Measurements from ENCODE around the gene ADGRG3. TPM values are rescaled to one million over a fixed set of nuclear protein-coding genes. Genes with fewer than 3 reads are reported as not detected.

ADGRG3 gene
- polyA plus RNA-seq, 3 donors = 0.41 to 1.0 TPM; not detected in 1

GRCh38 chr16:57648581-57649442 is 19.3 kb upstream of the ADGRG3 start:
- Mint-ChIP-seq H3K9me3 (peaks cover 0 to 5% (median 0%) of the 10 kb centered on the region in 7 donors), H3K27ac (peak overlapping the region; percentile 26 to 93 (median 83)), H3K4me3 (no peak overlapping the region), H3K36me3 (no peaks in the 10 kb centered on the region), H3K27me3 (ENCODE audit: low read depth in 3 of 3) (peaks cover 23 to 39% (median 32%) of the 10 kb centered on the region in 3 donors), H3K4me1 (peaks cover 25% of the 10 kb centered on the region)
- peak; percentile 82 to 86 (median 83) for DNase-seq
- Histone ChIP-seq H3K9ac (ENCODE audit: insufficient read depth, low read length, poor library complexity, severe bottlenecking) (no peak overlapping the region), H3K4me1 (ENCODE audit: control insufficient read depth in 1 of 2, insufficient read depth in 2 of 2, low read length in 2 of 2) (peaks cover 24 to 25% of the 10 kb centered on the region in 2 donors), H3K27me3 (ENCODE audit: control insufficient read depth in 2 of 2, insufficient read depth in 2 of 2, low read length in 2 of 2) (peaks cover 2 to 34% of the 10 kb centered on the region in 2 donors), H3K79me2 (ENCODE audit: insufficient read depth, low read length) (no peaks in the 10 kb centered on the region), H3K9me3 (replicated peaks in 1 of 2; ENCODE audit: control insufficient read depth in 1 of 2, insufficient read depth in 1 of 2, low read length in 2 of 2) (no peaks in the 10 kb centered on the region), H3K36me3 (replicated peaks in 1 of 2; ENCODE audit: control insufficient read depth in 1 of 2, insufficient read depth in 2 of 2, low read length in 2 of 2) (no peaks in the 10 kb centered on the region), H3K4me3 (replicated peaks in 1 of 3; ENCODE audit: low read depth in 2 of 3, low read length in 3 of 3) (no peak overlapping the region), H3K4me2 (replicated peaks; ENCODE audit: extremely low read depth, low read length, poor library complexity, severe bottlenecking) (no peak overlapping the region), H4K20me1 (ENCODE audit: insufficient read depth, low read length) (no peaks in the 10 kb centered on the region), H2AFZ (ENCODE audit: insufficient read depth, low read depth, low read length, poor library complexity, severe bottlenecking) (no peak overlapping the region), H3K27ac (ENCODE audit: low read depth in 1 of 2, low read length in 2 of 2) (peak overlapping the region; percentile 48 to 58)
- 47% methylated on average over 18 of the region's 18 CpGs for WGBS (ENCODE audit: insufficient coverage)
- intact Hi-C loops (cut with micrococcal nuclease) = loop anchor here (1.0 to 5.0 kb wide), 7 partner anchors 43 to 88 kb away; partner anchors contain the start of genes DRC7 (in 1 of the 2) and KATNB1 (in 1 of the 2)
- TF ChIP-seq CTCF (IDR thresholded peaks at IDR 0.05) = peak; percentile 100

DNA sequence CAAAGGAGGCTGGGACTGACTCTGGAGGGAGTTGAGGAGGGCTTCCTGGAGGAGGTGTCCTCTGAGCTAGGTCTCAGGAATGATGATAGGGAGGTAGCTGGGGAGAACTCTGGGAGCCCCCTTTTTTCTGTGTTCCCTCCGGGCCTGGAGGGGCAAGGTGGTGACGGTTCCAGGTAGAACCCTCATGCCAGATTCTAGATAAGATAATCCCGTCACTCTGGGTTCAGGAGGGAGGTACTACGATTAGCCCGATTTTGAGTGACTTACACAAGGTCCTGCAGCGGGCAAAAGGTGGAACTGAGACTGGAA is 18.7 kb upstream of the ADGRG3 start:
- peaks cover 24 to 25% of the 10 kb centered on the region in 2 donors for H3K4me1 ChIP-seq (ENCODE audit: control insufficient read depth in 1 of 2, insufficient read depth in 2 of 2, low read length in 2 of 2)
- H2AFZ ChIP-seq (ENCODE audit: insufficient read depth, low read depth, low read length, poor library complexity, severe bottlenecking) = no peak overlapping the region
- peaks cover 26% of the 10 kb centered on the region for H3K4me1 Mint-ChIP-seq
- intact Hi-C loops (cut with micrococcal nuclease) = loop anchor here (1.0 to 5.0 kb wide), 7 partner anchors 43 to 88 kb away; partner anchors contain the start of genes DRC7 (in 1 of the 2) and KATNB1 (in 1 of the 2)
- H3K9ac ChIP-seq (ENCODE audit: insufficient read depth, low read length, poor library complexity, severe bottlenecking) = no peak overlapping the region
- H3K9me3 Mint-ChIP-seq = peaks cover 0 to 5% (median 0%) of the 10 kb centered on the region in 7 donors
- no peaks in the 10 kb centered on the region for H4K20me1 ChIP-seq (ENCODE audit: insufficient read depth, low read length)
- H3K27me3 ChIP-seq (ENCODE audit: control insufficient read depth in 2 of 2, insufficient read depth in 2 of 2, low read length in 2 of 2) = peaks cover 2 to 29% of the 10 kb centered on the region in 2 donors
- H3K4me3 ChIP-seq (replicated peaks in 1 of 3; ENCODE audit: low read depth in 2 of 3, low read length in 3 of 3) = no peak overlapping the region
- WGBS (ENCODE audit: insufficient coverage) = 53% methylated on average over 6 of the region's 6 CpGs
- peak overlapping the region in 1 of 7 donors; percentile 87 for H3K27ac Mint-ChIP-seq
- no peak overlapping the region for H3K4me2 ChIP-seq (replicated peaks; ENCODE audit: extremely low read depth, low read length, poor library complexity, severe bottlenecking)
- no peaks in the 10 kb centered on the region for H3K9me3 ChIP-seq (replicated peaks in 1 of 2; ENCODE audit: control insufficient read depth in 1 of 2, insufficient read depth in 1 of 2, low read length in 2 of 2)
- no peaks in the 10 kb centered on the region for H3K79me2 ChIP-seq (ENCODE audit: insufficient read depth, low read length)
- H3K4me3 Mint-ChIP-seq = no peak overlapping the region
- TF ChIP-seq CTCF (IDR thresholded peaks at IDR 0.05) = no peak
- H3K27ac ChIP-seq (ENCODE audit: low read depth in 1 of 2, low read length in 2 of 2) = no peak overlapping the region
- peaks cover 27 to 44% (median 32%) of the 10 kb centered on the region in 3 donors for H3K27me3 Mint-ChIP-seq (ENCODE audit: low read depth in 3 of 3)
- H3K36me3 ChIP-seq (replicated peaks in 1 of 2; ENCODE audit: control insufficient read depth in 1 of 2, insufficient read depth in 2 of 2, low read length in 2 of 2) = no peaks in the 10 kb centered on the region
- no peaks in the 10 kb centered on the region for H3K36me3 Mint-ChIP-seq
- no peak for DNase-seq

All from CD14-positive monocyte (primary cell).